AG04450 (cell line): Measurements from ENCODE around the gene FAM124A. TPM values are rescaled to one million over a fixed set of nuclear protein-coding genes. Genes with fewer than 3 reads are reported as not detected.

Source experiments
- CTCF ChIA-PET: fragments of 300-600, 350-600 bp; formaldehyde crosslinking; extraction: SDS; loops from one replicate; lab custom pipeline; 2022; ENCODE audit warnings: antibody characterized with exemption, inconsistent platforms; lab: Charles Lee
- POLR2A ChIA-PET: fragments of 350-600 bp; formaldehyde crosslinking; extraction: SDS; loops from one replicate; lab custom pipeline; 2021; ENCODE audit warnings: antibody characterized with exemption, inconsistent platforms; lab: Yijun Ruan, JAX
- DNase-seq: peaks from one replicate; pipeline ENCODE4 v3.0.0-alpha.2; 2011; ENCODE audit warnings: low read depth, low spot score
- H3K27ac ChIP-seq: one replicate; pipeline ENCODE4 v1.5.1; 2012; ENCODE audit warnings: low read depth, low read length, control low read depth
- H3K27me3 ChIP-seq: one replicate; pipeline ENCODE4 v1.6.0; 2012; ENCODE audit warnings: low read length; ENCODE audit not compliant: control insufficient read depth, insufficient read depth
- H3K4me3 ChIP-seq: 2 replicates; pipeline ENCODE4 v1.5.1; 2011; ENCODE audit warnings: mild to moderate bottlenecking, low read depth, low read length, control low read depth
- H3K9me3 ChIP-seq: 2 replicates; pipeline ENCODE4 v1.5.1; 2012; ENCODE audit warnings: low read length; ENCODE audit not compliant: control insufficient read depth, insufficient read depth
- polyA plus RNA-seq: library from polyadenylated mRNA; depleted of rRNA; stranded (reverse); fragments of >200 nt; gene quantifications from 2 replicates; pipeline ENCODE4 v1.2.3, GENCODE V29; 2011
- TF ChIP-seq, protein P1 (sequence below): IDR thresholded peaks from 2 replicates; pipeline ENCODE4 v1.5.1; 2011; ENCODE audit warnings: low read depth, low read length, control low read depth, inconsistent platforms

FAM124A gene
- polyA plus RNA-seq, 1 experiment: 0.14 TPM

DNA sequence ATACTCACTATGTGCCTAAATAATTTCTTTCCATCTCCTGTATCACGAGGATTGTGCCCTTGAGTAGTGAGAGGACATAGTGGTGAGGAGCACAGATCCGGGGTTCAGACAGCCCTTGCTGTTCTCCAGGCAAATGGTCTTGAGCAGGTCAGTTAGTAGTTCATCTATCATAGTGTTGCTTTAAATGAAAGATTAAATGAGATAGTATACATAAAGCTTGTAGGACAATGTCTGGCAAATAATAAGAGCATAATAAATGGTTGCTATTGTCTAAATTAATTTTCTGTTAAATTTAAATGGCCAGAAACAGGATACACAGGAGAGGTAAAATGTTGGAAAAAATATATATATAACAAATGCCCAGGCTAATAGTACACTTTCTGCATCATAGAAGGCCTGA is 23.4 kb downstream of the FAM124A start:
- TF ChIP-seq, protein P1, sequence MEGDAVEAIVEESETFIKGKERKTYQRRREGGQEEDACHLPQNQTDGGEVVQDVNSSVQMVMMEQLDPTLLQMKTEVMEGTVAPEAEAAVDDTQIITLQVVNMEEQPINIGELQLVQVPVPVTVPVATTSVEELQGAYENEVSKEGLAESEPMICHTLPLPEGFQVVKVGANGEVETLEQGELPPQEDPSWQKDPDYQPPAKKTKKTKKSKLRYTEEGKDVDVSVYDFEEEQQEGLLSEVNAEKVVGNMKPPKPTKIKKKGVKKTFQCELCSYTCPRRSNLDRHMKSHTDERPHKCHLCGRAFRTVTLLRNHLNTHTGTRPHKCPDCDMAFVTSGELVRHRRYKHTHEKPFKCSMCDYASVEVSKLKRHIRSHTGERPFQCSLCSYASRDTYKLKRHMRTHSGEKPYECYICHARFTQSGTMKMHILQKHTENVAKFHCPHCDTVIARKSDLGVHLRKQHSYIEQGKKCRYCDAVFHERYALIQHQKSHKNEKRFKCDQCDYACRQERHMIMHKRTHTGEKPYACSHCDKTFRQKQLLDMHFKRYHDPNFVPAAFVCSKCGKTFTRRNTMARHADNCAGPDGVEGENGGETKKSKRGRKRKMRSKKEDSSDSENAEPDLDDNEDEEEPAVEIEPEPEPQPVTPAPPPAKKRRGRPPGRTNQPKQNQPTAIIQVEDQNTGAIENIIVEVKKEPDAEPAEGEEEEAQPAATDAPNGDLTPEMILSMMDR: no peak
- POLR2A ChIA-PET: interaction anchor here (1.0 kb wide), 1 partner anchor 41 kb away, joined by 3 read pairs; no protein-coding TSS in a partner anchor

DNA sequence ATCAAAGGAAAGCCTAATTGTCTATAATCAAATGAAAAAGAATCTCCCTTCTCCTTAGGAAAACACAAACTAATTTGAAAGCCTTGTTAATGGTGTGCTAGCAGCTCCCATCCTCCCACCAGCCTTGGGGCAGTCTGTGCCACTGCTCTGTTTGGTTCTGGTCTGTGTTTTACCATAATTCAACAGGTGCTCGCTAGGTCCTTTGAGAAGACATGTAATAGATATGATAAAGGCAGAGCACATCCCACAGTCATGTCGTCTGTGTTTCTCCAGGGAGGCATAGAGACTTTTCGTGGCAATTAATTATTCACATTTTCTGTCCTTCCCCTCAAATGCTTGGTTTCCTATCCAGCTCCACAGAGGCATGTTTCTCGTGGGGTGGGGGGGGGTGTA is 23.8 kb downstream of the FAM124A start:
- no peak for DNase-seq
- no peak overlapping the region for H3K4me3 ChIP-seq
- TF ChIP-seq, protein P1: no peak
- ChIA-PET CTCF (interaction anchor here (0.8 to 1.7 kb wide), 3 partner anchors 21 to 97 kb away, joined by 6 to 9 read pairs (median 6); no protein-coding TSS in a partner anchor), POLR2A (interaction anchor here (1.0 kb wide), 1 partner anchor 40 kb away, joined by 3 read pairs; no protein-coding TSS in a partner anchor)
- H3K27me3 ChIP-seq: peaks cover 11% of the 10 kb centered on the region
- no peaks in the 10 kb centered on the region for H3K9me3 ChIP-seq
- H3K27ac ChIP-seq: no peak overlapping the region

More for the DNA sequence above, 23.4 kb downstream of the FAM124A start:
- H3K27ac ChIP-seq: no peak overlapping the region
- no peak overlapping the region for H3K4me3 ChIP-seq
- CTCF ChIA-PET: interaction anchor here (0.8 to 1.7 kb wide), 3 partner anchors 20 to 97 kb away, joined by 6 to 9 read pairs (median 6); no protein-coding TSS in a partner anchor
- DNase-seq: no peak
- no peaks in the 10 kb centered on the region for H3K9me3 ChIP-seq
- peaks cover 11% of the 10 kb centered on the region for H3K27me3 ChIP-seq

- POLR2A ChIA-PET: interaction anchor here (1.0 kb wide), 1 partner anchor 39 kb away, joined by 3 read pairs; no protein-coding TSS in a partner anchor
- no peak overlapping the region for H3K27ac ChIP-seq
- peaks cover 11% of the 10 kb centered on the region for H3K27me3 ChIP-seq
- TF ChIP-seq, protein P1: no peak
- DNase-seq: no peak
- H3K9me3 ChIP-seq: no peaks in the 10 kb centered on the region; the same call in 1 of the 2 replicates
- no peak overlapping the region for H3K4me3 ChIP-seq
- CTCF ChIA-PET: interaction anchor here (0.8 to 1.7 kb wide), 3 partner anchors 22 to 98 kb away, joined by 6 to 9 read pairs (median 6); no protein-coding TSS in a partner anchor
Observed at GRCh38 chr13:51246418-51247277, 24.4 kb downstream of the FAM124A start.

GRCh38 chr13:51249255-51249654 is 27.1 kb downstream of the FAM124A start:
- no peak for DNase-seq
- TF ChIP-seq, protein P1: no peak
- Histone ChIP-seq H3K4me3 (no peak overlapping the region), H3K27ac (no peak overlapping the region), H3K9me3 (no peaks in the 10 kb centered on the region; the same call in 1 of the 2 replicates), H3K27me3 (peaks cover 7% of the 10 kb centered on the region)
- CTCF ChIA-PET: no interaction called here
- POLR2A ChIA-PET: no interaction called here
